GM18505 (cell line): ENCODE results near the gene CAMSAP3.
"Not testable (repeated sequence)": the region's sequence is repeated elsewhere in the genome, so short reads cannot be mapped to it uniquely, and the experiment has no call there.

Source experiments
- ATAC-seq: cut with Tn5 transposase; IDR thresholded peaks from one replicate; pipeline ENCODE4 v1.9.1; 2021; ENCODE audit not compliant: unreplicated experiment
- POLR2A ChIP-seq: IDR thresholded peaks from 4 replicates; pipeline ENCODE4 v1.6.1; 2011; ENCODE audit warnings: borderline replicate concordance; ENCODE audit not compliant: insufficient read depth, insufficient read length; ENCODE audit errors: extremely low read depth

Gene CAMSAP3

DNA sequence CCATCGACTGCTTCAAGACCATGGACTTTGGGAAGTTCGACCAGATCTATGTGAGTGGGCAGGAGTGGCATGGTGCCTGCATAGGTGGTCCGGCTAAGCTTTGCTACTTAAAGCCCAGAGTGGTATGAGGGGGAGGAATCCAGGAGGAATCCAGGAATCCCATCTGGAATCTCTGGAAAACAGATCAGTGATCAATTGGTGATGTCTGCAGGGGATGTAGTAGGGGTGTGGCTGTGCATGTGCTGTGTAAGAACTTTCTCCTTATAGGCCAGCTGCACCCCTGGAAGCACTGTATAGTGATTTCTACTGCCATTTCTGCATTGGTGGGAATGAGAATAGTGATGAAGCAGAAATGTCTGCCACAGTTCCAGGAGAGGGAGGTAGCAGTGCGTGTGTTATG is 36.6 kb upstream of the CAMSAP3 start:
- TF ChIP-seq POLR2A: no peak
- ATAC-seq: no peak

DNA sequence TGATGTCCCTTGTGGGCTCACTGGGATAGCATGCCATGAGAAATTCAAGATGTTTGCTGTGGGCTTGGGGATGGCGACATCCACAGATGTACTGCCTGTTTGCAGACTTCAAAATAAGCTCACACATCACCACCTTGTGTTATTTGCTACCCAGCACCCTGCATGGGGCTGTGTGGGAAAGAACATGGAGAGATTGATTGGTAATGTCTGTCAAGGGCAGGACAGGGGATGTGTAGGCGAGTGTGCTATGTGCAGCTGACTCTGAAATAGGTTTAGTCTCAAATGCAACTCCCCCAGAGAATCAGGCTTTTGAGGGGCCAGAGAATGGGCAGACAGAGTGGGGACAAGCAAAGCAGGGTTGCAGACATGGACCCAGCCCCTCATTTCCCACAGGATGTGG is 35.4 kb upstream of the CAMSAP3 start:
- no peak for ATAC-seq
- no peak for TF ChIP-seq POLR2A

DNA sequence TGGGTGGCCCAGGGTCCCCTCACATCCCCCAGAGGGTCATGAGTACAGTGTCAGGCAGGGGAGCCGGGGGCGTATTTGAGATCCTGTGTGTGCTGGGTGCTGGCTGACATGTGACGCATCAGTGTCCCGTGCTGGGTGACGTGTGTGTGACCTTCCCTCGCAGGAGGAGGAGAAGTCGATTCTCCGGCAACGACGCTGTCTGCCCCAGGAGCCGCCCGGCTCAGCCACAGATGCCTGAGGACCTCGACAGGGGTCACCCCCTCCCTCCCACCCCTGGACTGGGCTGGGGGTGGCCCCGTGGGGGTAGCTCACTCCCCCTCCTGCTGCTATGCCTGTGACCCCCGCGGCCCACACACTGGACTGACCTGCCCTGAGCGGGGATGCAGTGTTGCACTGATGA is 34.3 kb upstream of the CAMSAP3 start:
- no peak for ATAC-seq
- no peak for TF ChIP-seq POLR2A

DNA sequence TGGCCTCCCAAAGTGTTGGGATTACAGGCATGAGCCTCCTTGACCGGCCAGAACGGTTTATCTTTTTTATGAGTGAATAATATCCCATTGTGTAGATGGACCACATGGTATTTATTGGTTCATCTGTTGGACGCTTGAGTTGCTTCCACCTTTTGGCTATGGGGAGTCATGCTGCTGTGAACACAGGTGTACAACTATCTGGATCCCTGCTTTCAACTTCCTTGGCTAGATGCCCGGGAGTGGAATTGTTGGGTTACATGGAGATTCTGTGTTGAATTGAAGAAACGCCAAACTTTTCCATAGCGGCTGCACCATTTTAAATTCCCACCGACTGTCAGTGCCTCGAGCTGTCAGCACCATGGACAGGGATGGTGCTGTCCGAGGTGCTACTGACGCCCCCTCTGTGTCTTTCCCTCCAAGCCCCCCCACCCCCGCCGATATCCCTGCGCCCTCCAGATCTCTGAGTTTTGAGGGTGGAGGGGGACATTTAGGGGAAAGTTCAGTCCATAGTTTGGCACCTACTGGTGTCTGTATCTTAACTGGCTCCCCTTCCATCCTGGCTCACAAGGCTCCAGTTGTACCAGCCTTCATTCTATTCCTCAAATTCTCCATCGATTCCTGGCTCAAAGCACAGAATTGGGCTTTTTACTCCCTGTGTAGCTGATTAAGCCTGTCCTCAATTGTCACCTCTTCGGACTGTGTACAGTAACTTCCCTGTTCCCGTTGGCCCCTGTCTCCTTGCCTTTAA is 32.8 kb upstream of the CAMSAP3 start:
- ATAC-seq: no peak
- TF ChIP-seq POLR2A: no peak

DNA sequence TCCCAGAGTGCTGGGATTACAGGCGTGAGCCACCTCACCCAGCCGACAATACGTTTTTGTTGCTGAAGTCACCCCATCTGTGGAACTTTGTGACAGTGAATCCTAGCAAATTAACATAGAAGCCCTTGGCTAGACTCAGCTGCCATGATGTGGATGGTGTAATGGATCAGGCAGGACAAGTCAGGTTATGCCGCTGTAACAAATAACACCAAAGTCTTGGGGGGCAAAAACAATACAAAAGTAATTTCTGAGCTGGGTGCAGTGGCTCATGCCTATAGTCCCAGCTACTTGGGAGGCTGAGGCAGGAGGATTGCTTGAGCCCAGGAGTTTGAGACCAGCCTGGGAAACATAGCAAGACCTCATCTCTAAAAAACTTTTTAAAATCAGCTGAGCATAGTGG is 30.8 kb upstream of the CAMSAP3 start:
- no peak for ATAC-seq
- no peak for TF ChIP-seq POLR2A

DNA sequence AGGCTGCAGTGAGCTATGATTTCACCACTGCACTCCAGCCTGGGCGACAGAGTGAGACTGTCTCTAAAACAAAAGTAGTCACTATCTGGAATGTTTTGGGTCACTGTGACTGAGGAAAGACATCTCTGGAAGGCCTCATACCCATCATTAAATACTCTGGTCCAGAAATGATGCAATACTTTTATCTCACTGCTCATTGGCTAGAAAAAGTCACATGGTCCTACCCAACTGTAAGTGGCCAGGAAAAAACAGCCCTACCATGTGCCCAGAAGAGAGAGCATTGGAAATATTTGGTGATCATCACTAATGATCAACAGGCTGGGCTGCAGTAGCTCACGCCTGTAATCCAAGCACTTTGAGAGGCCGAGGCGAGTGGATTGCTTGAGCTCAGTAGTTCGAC is 30.3 kb upstream of the CAMSAP3 start:
- no peak for TF ChIP-seq POLR2A
- ATAC-seq: no peak

DNA sequence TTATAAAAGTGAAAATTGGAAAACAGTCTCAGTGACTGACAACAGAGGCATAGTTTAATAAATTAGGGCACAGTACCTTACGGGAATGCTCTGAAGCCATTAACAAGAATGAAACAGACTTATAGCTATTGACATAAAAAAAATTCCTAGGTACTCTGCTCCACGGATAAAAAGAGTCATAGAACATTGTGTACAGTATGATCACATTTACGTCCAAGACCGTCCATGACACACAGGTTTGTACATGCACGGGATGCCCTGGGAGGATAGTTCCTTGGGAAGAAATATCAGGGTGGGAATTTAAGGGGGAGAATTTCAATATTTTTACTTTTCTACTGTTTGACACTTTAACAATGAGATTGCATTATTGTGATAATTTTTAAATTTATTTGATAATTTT is 24.9 kb upstream of the CAMSAP3 start:
- no peak for ATAC-seq
- no peak for TF ChIP-seq POLR2A

DNA sequence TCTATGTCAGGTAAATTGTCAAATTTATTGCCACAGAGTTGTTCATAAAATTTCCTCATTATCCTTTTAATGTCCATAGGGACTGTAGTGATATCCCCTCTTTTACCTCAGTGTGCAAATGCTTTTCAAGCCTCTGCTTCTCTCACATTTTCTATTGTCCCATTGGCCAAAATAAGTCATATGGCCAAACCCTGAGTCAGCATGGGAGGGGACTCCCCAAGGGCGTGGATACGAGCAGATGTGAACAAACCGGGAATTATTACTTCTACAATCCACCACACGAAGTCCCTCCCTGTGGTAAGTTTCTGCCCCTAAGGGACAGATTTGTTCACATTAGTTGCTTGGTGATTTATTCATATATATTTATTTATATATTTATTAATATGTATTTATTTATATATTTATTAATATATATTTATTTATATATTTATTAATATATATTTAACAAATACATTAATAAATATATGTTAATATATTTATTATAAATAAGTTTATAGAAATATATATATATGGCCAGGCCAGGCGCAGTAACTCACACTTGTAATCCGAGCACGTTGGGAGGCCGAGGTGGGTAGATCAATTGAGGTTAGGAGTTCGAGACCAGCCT is 20.1 kb upstream of the CAMSAP3 start:
- ATAC-seq: no peak
- no peak for TF ChIP-seq POLR2A

DNA sequence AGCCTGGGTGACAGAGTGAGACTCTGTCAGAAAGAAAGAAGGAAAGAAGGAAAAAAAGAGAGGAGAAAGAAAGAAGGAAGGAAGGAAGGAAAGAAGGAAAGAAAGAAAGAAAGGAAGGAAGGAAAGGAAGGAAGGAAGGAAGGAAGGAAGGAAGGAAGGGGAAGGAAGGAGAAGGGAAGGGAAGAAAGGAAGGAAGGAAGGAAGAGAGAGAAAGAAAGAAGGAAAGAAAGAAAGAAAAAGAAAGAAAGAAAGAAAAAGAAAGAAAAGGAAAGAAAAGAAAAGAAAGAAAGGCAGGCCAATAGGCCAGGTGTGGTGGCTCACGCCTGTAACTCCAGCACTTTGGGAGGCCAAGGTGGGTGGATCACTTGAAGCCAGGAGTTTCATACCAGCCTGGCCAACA is 18.2 kb upstream of the CAMSAP3 start:
- not testable (repeated sequence) for ATAC-seq

DNA sequence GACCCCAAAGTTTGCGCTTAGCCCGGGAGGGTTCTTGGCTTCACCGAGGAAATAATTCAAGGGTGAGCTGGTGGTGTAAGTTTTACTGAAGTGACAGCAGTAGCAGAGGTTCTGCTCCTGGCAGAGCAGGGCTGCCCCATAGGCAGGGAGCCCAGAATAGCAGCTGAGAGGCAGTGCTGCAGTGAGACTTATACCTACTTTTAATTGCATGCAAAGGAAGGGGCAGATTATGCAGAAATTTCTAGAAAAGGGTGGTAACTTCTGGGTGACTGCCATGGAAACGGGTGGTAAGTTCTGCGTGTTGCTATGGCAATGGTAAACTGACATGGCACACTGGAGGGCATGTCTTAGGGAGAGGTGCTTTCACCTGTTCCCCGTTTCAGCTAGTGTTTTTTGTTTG is 17.5 kb upstream of the CAMSAP3 start:
- TF ChIP-seq POLR2A: no peak
- no peak for ATAC-seq

DNA sequence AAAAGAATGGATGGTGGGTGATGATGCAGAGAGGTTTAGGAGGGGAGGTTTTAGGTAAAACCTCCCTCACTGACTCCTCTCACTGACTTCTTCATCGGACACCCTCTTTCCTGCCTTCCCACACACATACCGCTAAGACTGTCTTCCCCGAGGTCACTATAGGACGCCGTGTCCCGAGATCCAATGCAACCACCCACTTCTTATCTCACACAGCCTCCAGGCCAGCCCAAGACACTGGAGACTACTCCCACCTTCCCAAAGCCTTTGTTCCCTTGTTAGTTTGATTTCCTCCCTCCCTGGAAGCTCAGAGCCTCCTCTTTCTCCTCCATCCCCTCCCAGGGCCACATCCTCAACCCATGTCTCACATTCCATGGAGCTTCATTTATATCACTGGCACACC is 16.5 kb upstream of the CAMSAP3 start:
- ATAC-seq: no peak
- TF ChIP-seq POLR2A: no peak

DNA sequence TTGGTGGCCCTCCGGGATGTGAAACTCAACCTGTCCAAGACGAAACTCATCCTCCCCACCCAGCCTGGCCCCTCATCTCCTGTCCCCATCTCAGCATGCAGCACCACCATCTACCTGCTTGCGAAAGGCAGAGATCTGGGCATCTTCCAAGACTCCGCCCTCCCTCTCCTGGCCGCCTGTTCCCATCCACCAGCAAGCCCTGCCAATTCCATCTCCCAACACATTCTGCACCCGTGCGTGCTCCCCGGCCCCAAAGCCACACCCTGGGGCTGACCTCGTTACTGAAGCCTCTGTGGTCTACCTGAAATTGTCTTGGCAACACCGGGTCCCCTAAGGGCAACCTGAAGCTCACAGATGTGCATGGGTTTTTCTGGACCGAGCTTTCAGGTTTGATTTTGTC is 13.2 kb upstream of the CAMSAP3 start:
- TF ChIP-seq POLR2A: no peak
- ATAC-seq: no peak

DNA sequence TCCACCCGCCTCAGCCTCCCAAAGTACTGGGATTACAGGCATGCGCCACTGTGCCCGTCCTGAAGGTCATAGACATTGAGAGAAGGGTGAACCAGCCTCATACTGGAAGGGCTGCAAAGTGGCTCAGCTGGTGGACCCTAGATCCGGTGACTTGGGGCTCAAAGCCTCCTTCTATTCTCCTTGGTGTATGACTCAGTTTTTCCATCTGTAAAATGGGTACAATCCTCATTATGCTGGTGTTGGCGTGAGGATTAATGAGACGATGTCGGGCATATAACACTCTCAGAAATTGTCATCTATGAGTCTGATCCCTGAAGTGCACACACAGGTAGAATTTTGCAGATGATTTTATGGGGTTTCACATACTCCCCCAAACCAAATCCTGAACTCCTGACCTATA is 5.8 kb upstream of the CAMSAP3 start:
- no peak for ATAC-seq
- TF ChIP-seq POLR2A: no peak

DNA sequence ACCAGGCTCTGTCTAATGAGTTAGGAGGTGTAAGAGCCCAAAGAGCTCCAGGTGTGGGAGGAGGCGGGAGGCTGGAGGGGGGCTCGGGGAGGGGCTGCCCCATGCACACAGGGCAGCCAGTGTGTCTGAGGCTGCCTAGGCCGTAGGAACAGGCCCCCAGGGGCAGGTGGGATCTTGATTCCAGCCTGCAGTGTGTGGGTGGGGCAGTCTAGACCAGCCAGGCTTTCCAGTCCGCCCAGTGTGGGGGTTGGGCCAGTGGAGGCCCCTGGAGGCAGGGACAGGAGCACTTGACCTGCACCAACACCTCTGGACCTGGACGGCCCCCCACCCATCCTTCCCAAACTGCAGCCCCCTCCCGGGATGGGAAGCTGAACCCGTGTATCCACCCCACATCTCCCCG is 5.4 kb upstream of the CAMSAP3 start:
- TF ChIP-seq POLR2A: no peak
- ATAC-seq: no peak
